ENCODE measurements around the gene SEMA3D.

DNA sequence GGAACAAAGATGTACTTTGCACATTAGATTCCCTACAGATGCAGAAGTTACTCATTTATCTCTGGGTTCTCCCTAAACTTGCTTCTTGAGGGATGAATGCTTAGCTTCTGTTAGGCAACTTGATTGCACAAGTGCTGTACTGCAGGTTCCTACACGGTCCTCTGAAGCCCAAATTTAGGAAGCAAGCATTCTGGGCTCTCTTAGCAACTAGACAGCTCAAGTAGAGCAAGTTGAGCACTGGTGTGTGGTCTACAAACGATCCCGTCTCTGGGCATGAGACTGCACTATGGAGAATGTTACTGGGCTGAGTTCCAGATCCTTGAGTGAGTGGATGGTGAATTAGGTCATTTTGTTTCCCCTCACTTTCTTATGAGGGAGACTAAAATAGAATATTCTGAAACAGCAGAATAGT, 14.3 kb downstream of the SEMA3D start:
- TF ChIP-seq, protein P1, sequence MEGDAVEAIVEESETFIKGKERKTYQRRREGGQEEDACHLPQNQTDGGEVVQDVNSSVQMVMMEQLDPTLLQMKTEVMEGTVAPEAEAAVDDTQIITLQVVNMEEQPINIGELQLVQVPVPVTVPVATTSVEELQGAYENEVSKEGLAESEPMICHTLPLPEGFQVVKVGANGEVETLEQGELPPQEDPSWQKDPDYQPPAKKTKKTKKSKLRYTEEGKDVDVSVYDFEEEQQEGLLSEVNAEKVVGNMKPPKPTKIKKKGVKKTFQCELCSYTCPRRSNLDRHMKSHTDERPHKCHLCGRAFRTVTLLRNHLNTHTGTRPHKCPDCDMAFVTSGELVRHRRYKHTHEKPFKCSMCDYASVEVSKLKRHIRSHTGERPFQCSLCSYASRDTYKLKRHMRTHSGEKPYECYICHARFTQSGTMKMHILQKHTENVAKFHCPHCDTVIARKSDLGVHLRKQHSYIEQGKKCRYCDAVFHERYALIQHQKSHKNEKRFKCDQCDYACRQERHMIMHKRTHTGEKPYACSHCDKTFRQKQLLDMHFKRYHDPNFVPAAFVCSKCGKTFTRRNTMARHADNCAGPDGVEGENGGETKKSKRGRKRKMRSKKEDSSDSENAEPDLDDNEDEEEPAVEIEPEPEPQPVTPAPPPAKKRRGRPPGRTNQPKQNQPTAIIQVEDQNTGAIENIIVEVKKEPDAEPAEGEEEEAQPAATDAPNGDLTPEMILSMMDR (IDR thresholded peaks at IDR 0.05): no peak
- TF ChIP-seq POLR2A (IDR thresholded peaks at IDR 0.05): no peak

Measured in tibial nerve (tissue), 3 donors.